K562 (cell line): ENCODE data around the gene NACAD. TPM values are rescaled to one million over a fixed set of nuclear protein-coding genes. Genes with fewer than 3 reads are reported as not detected.

ENCODE experiments used
- ATAC-seq: fragments of 200-7000 bp; cut with Tn5 transposase; 3 replicates; pipeline ENCODE4 v1.9.1; 2020; ENCODE audit warnings: moderate library complexity
- BruUV-seq: library from RNA; stranded (reverse); fragments of 400-500 nt; replicated peaks from 2 replicates; lab custom pipeline; 2021; lab: Mats Ljungman, UMichigan
- CTCF ChIA-PET: fragments of 300-600 bp; formaldehyde crosslinking; extraction: SDS; loops from one replicate; lab custom pipeline; 2021; ENCODE audit warnings: low intra/inter-chr PET ratio; lab: Yijun Ruan, JAX
- POLR2A ChIA-PET: fragments of 300-600, 350-650 bp; sonication (Branson Sonifier 250); formaldehyde crosslinking; extraction: SDS; loops from one replicate; lab custom pipeline; 2021; ENCODE audit warnings: antibody characterized with exemption, inconsistent platforms; lab: Yijun Ruan, JAX
- DNase-seq, 4 experiments: peaks; one replicate each; pipeline versions ENCODE4 v3.0.0 to v3.0.0-alpha.2; 2011 to 2018; ENCODE audit warnings: low spot score in 3 of 4, mixed read lengths in 3 of 4; ENCODE audit errors: extremely low read depth in 1 of 4
- FAIRE-seq: peaks from 2 replicates; lab custom pipeline; 2011; peaks lifted over from hg19 to GRCh38; lab: Jason Lieb, UNC
- H2AFZ ChIP-seq: 2 replicates; pipeline ENCODE4 v1.6.0; 2011; ENCODE audit warnings: low read depth, low read length, control low read depth, inconsistent platforms
- H3K27ac ChIP-seq: fragments of 200-600 bp; 3 replicates; pipeline ENCODE4 v1.8.0; 2011; ENCODE audit warnings: low read depth, mild to moderate bottlenecking, control low read depth, inconsistent platforms, low read length, moderate library complexity, mixed read lengths; ENCODE audit errors: extremely low read depth
- H3K27me3 ChIP-seq, 2 experiments: fragments of 300-600 bp in 1 of 2; 2 replicates in 1 of 2; 3 replicates in 1 of 2; pipeline versions ENCODE4 v1.6.0 to v1.8.0; 2011; ENCODE audit warnings: inconsistent platforms in 2 of 2, low read length in 2 of 2, mild to moderate bottlenecking in 1 of 2, mixed read lengths in 1 of 2, moderate library complexity in 1 of 2; ENCODE audit not compliant: control insufficient read depth in 2 of 2, insufficient read depth in 2 of 2
- H3K36me3 ChIP-seq: fragments of 300-600 bp; 3 replicates; pipeline ENCODE4 v1.8.0; 2011; ENCODE audit warnings: mild to moderate bottlenecking, low read length, inconsistent platforms; ENCODE audit not compliant: control insufficient read depth, insufficient read depth
- H3K4me1 ChIP-seq, 2 experiments: fragments of 200-600 bp in 1 of 2; replicated peaks in 1 of 2; 2 replicates in 1 of 2; 3 replicates in 1 of 2; pipeline versions ENCODE4 v1.5.1 to v1.8.0; 2011; ENCODE audit warnings: inconsistent platforms in 2 of 2, low read length in 2 of 2, mild to moderate bottlenecking in 1 of 2, mixed read lengths in 1 of 2, moderate library complexity in 1 of 2; ENCODE audit not compliant: control insufficient read depth in 2 of 2, insufficient read depth in 2 of 2
- H3K4me2 ChIP-seq: 2 replicates; pipeline ENCODE4 v1.6.1; 2011; ENCODE audit warnings: low read length, control low read depth, inconsistent platforms, mixed read lengths; ENCODE audit not compliant: insufficient read depth
- H3K4me3 ChIP-seq: fragments of 200-600 bp; sonication (generic), shearing (Covaris generic); 2 replicates; pipeline ENCODE4 v1.5.1; 2016; ENCODE audit warnings: control low read depth, inconsistent platforms
- H3K79me2 ChIP-seq: fragments of 200-600 bp; 3 replicates; pipeline ENCODE4 v1.8.0; 2011; ENCODE audit warnings: low read length, inconsistent platforms; ENCODE audit not compliant: control insufficient read depth, insufficient read depth
- H3K9ac ChIP-seq, 2 experiments: 2 replicates each; pipeline versions ENCODE4 v1.6.0 to v1.6.1; 2011; ENCODE audit warnings: low read depth in 2 of 2, low read length in 2 of 2, control low read depth in 1 of 2, inconsistent platforms in 1 of 2, mild to moderate bottlenecking in 1 of 2, mixed read lengths in 1 of 2; ENCODE audit not compliant: insufficient read depth in 1 of 2
- H3K9me1 ChIP-seq: one replicate; pipeline ENCODE4 v1.6.0; 2011; ENCODE audit warnings: inconsistent platforms, mild to moderate bottlenecking, low read length, moderate library complexity; ENCODE audit not compliant: control insufficient read depth, insufficient read depth
- H3K9me3 ChIP-seq: replicated peaks from 2 replicates; pipeline ENCODE4 v1.5.1; 2011; ENCODE audit warnings: low read depth, low read length, inconsistent platforms; ENCODE audit not compliant: control insufficient read depth, insufficient read depth
- H4K20me1 ChIP-seq: replicated peaks from 2 replicates; pipeline ENCODE4 v1.6.1; 2011; ENCODE audit warnings: low read length, inconsistent platforms, mixed read lengths; ENCODE audit not compliant: control insufficient read depth, insufficient read depth
- ESRRA ChIP-seq: fragments of 450-650 bp; IDR thresholded peaks from 2 replicates; pipeline ENCODE4 v1.6.1; 2014; ENCODE audit warnings: low read depth, mild to moderate bottlenecking, moderate library complexity, borderline replicate concordance
- FOXP4 ChIP-seq: sonication (generic); formaldehyde crosslinking; IDR thresholded peaks from 2 replicates; pipeline ENCODE4 v1.8.0; 2022; ENCODE audit warnings: mild to moderate bottlenecking, missing genetic modification reagents, borderline replicate concordance
- PHF20 ChIP-seq: fragments of 450-650 bp; IDR thresholded peaks from 2 replicates; pipeline ENCODE4 v1.6.1; 2018; ENCODE audit not compliant: partially characterized antibody
- RBM25 ChIP-seq: fragments of 200-400 bp; formaldehyde crosslinking; IDR thresholded peaks from 2 replicates; pipeline ENCODE4 v1.6.1; 2018; ENCODE audit warnings: low read length, low read depth, moderate library complexity; ENCODE audit not compliant: severe bottlenecking
- ZNF41 ChIP-seq: fragments of 250-450 bp; sonication (Bioruptor Pico); conservative IDR thresholded peaks from 2 replicates; pipeline ENCODE4 v1.4.0; 2020; ENCODE audit warnings: mild to moderate bottlenecking
- WGBS: fragments of 100-300 bp; shearing (Covaris generic); methylation state at CpG from one replicate; pipeline ENCODE4 v1.1.6; 2016; ENCODE audit warnings: low coverage, mixed read lengths; ENCODE audit not compliant: insufficient coverage; ENCODE audit errors: missing lambda C conversion rate; 5-methylcytosine and 5-hydroxymethylcytosine counted together
- in situ Hi-C: fragments of 300-500 bp; cut with MboI; formaldehyde crosslinking; loops from 4 replicates; pipeline ENCODE4 v1.15.0; 2018; ENCODE audit warnings: inconsistent platforms, mixed read lengths
- intact Hi-C: fragments of 100-400 bp; cut with micrococcal nuclease; formaldehyde crosslinking; loops from 2 replicates; pipeline ENCODE4 v1.14.2; 2022
- polyA plus RNA-seq, 8 experiments: library from polyadenylated mRNA; depleted of rRNA in 4 of 8; stranded (reverse) in 5 of 8; unstranded in 3 of 8; fragments of >200 nt; fragmentation: Nextera tagmentation in 2 of 8; fragmentation: Illumina TruSeq in 1 of 8; extraction: Ambion mirVana in 2 of 8; extraction: Trizol in 1 of 8; gene quantifications; 2 replicates each; pipeline versions ENCODE4 v1.2.1 to v1.2.3, GENCODE V29; 2011 to 2014; ENCODE audit warnings: inconsistent platforms in 1 of 8, missing spikeins in 1 of 8
- total RNA-seq, 7 experiments: library from RNA; depleted of rRNA in 6 of 7; stranded (reverse); fragments of >200 nt in 6 of 7; fragmentation: Illumina TruSeq in 2 of 7; extraction: Trizol in 2 of 7; gene quantifications; 2 replicates each; pipeline versions ENCODE4 v1.2.1 to v1.2.3, GENCODE V29; 2011 to 2021; ENCODE audit warnings: low replicate concordance in 1 of 7
- TF ChIP-seq, protein P1 (sequence below): fragments of 450-650 bp; IDR thresholded peaks from one replicate; pipeline ENCODE4 v1.6.1; 2018; ENCODE audit warnings: mild to moderate bottlenecking, moderate library complexity; ENCODE audit not compliant: partially characterized antibody

The NACAD gene
- total and polyA plus RNA-seq, 9 of the 15 experiments (the other 6 are each of a cell fraction or from before 2014, with no cell fraction given), result under 0.01 to 0.03 (median 0.02) TPM; not detected in 5

DNA sequence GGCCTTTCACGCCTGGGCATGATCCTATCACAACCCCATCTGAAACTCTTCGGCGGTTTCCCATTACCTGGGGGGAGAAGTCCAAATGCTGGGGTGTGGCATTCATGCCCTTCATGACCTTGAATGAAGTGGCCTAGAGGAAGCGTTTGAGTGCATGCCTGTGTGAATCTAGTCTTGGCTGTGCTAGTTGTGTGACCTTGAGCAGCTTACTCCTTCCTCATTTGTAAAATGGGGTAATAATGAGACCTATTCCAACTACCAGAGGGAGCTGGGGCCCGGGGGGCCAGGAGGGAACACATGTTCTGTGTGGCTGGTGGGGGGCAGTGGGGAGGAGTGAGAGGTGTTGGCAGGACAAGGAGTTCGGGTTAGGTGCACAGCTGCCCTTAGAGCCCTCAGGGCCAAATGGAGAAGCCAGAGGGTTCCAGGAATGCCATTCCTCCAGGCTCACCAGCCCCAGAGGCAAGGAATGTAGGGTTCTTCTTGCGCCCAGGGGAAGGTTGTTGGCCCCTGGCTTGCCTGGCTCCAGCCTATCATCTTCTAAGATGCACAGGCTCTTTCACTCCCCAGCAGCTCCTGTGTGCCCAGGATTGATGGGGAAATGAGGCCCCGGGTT, 44.0 kb upstream of the NACAD start:
- Histone ChIP-seq H3K4me1 (peaks cover 2 to 7% of the 10 kb centered on the region in 2 experiments; a peak in 4 of 5 replicates), H3K9me3 (no peaks in the 10 kb centered on the region), H3K9ac (no peak overlapping the region), H3K27ac (no peak overlapping the region), H3K9me1 (peaks cover 3% of the 10 kb centered on the region), H4K20me1 (no peaks in the 10 kb centered on the region), H3K4me3 (no peak overlapping the region), H3K36me3 (no peaks in the 10 kb centered on the region), H3K79me2 (no peaks in the 10 kb centered on the region), H3K27me3 (no peaks in the 10 kb centered on the region), H2AFZ (no peak overlapping the region), H3K4me2 (no peak overlapping the region)
- no TSS peak for BruUV-seq
- ChIA-PET POLR2A (interaction anchor here (0.7 to 1.4 kb wide), 3 partner anchors 10 to 879 kb away, joined by 3 to 8 read pairs (median 3); partner anchors contain the start of gene TBRG4), CTCF (interaction anchor here (0.9 kb wide), 1 partner anchor 166 kb away, joined by 3 read pairs; no protein-coding TSS in a partner anchor)
- intact Hi-C loops, result loop anchor here (10.0 kb wide), 1 partner anchor 278 kb away; no protein-coding TSS in a partner anchor
- TF ChIP-seq RBM25 (no peak), ESRRA (peak; percentile 82)
- DNase-seq (no peak), FAIRE-seq (no peak), ATAC-seq (no peak)
- 42% methylated on average over 8 of the region's 8 CpGs for WGBS
- in situ Hi-C loops, result loop anchor here (10.0 kb wide), 1 partner anchor 538 kb away; no protein-coding TSS in a partner anchor

- FAIRE-seq (no peak), ATAC-seq (no peak), DNase-seq (no peak)
- no peak overlapping the region for H3K4me3 ChIP-seq
- no peak overlapping the region for H2AFZ ChIP-seq
- H3K27ac ChIP-seq, result no peak overlapping the region
- H3K9ac ChIP-seq, result no peak overlapping the region
- H3K4me1 ChIP-seq, result peaks cover 0 to 7% of the 10 kb centered on the region in 2 experiments; a peak in 3 of 5 replicates
- H3K36me3 ChIP-seq, result no peaks in the 10 kb centered on the region
- H3K4me2 ChIP-seq, result no peak overlapping the region
- ChIA-PET CTCF (no interaction called here), POLR2A (no interaction called here)
- no peaks in the 10 kb centered on the region for H3K27me3 ChIP-seq
- in situ Hi-C loops (loop anchor here (10.0 kb wide), 1 partner anchor 537 kb away; no protein-coding TSS in a partner anchor), intact Hi-C loops (loop anchor here (10.0 kb wide), 1 partner anchor 277 kb away; no protein-coding TSS in a partner anchor)
- H3K9me3 ChIP-seq, result no peaks in the 10 kb centered on the region
- no peaks in the 10 kb centered on the region for H3K79me2 ChIP-seq
- WGBS, result 29% methylated on average over 4 of the region's 4 CpGs
- peaks cover 3% of the 10 kb centered on the region for H3K9me1 ChIP-seq
- no TSS peak for BruUV-seq
- H4K20me1 ChIP-seq, result no peaks in the 10 kb centered on the region
- TF ChIP-seq FOXP4 (CRISPR knock-in tag), result no peak
- TF ChIP-seq, protein P1, sequence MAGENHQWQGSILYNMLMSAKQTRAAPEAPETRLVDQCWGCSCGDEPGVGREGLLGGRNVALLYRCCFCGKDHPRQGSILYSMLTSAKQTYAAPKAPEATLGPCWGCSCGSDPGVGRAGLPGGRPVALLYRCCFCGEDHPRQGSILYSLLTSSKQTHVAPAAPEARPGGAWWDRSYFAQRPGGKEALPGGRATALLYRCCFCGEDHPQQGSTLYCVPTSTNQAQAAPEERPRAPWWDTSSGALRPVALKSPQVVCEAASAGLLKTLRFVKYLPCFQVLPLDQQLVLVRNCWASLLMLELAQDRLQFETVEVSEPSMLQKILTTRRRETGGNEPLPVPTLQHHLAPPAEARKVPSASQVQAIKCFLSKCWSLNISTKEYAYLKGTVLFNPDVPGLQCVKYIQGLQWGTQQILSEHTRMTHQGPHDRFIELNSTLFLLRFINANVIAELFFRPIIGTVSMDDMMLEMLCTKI, result no peak
- no peak for TF ChIP-seq ZNF41 (CRISPR knock-in tag)
- TF ChIP-seq PHF20, result no peak
Observed at GRCh38 chr7:45131891-45132290, 43.1 kb upstream of the NACAD start.
